Hematopoietic multipotent progenitor cell treated with erythropoietin and hydrocortisone succinate and interleukin-3 and kit ligand, for 4 days (in vitro differentiated cells): ENCODE results near the gene CARMIL1.

ENCODE experiments used
- DNase-seq: peaks from one replicate; pipeline ENCODE4 v3.0.0-alpha.2; 2015

The CARMIL1 gene

DNA sequence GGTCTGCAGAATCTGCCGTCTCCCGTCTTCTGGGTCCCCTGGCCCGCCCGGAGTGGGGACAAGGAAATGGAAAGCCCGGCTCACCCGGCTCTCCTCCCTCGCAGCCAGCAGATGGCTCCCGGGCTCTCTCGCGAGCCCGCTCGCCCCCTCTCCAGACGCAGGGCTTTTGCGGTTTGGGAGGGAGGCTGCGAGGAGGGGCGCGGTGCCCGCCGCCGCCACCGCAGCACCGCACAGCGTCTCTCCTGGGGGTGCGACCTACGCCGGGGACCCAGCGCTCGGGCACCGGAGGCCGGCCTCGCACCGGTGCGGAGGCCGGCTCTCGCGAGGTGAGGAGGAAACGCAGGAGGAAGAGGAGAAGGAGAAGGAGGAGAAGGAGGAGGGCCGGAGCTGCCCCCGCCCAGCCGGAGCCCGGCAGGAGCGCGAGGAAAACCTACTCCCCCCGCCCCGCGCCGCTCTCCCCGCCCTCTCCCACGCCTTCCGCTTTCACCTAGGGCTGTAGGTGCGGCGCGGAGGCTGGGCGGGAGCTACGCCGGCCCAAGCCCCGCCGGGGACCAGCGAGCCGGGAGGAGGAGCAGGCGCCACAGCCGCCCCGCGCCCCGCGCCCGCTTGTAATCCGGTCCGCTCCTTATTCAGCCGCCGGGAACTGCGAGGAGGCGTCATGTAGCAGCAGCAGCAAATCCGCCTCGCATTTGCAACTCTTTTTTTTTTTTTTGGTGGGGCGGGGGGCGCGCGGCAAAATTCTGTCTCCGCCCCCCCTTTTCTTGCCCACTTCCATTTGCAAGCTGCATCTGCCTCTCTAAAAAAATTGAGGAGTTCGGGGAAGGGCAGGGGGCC is at the start of gene CARMIL1:
TSS of gene CARMIL1 (plus strand) at position 461 of the 834 bp plus-strand sequence. CDS start 422 bp downstream, outside the sequence.
- DNase-seq = peak; percentile 92

- DNase-seq = peak; percentile 52
Measured at GRCh38 chr6:25229671-25230321, 49.4 kb upstream of the CARMIL1 start.

DNA sequence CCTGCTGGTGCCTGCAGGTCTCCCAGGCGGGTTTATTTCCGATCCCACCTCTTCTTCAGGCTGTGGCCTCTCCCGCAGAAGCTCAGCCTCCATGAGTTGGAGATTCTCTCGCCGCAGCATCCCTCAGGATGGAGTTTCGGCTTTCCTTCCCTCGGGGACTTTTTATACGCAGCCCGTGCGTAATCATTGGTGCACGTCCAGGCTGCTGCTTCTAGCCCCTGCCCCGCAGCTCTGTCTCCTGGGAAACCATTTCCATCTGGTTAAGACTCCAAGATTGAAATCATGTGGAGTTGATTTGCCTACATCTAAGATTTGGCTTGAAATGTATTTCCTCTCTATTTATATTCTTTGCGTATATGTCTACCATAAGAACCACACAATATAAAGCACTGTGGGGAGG is 46.7 kb upstream of the CARMIL1 start:
- no peak for DNase-seq

DNA sequence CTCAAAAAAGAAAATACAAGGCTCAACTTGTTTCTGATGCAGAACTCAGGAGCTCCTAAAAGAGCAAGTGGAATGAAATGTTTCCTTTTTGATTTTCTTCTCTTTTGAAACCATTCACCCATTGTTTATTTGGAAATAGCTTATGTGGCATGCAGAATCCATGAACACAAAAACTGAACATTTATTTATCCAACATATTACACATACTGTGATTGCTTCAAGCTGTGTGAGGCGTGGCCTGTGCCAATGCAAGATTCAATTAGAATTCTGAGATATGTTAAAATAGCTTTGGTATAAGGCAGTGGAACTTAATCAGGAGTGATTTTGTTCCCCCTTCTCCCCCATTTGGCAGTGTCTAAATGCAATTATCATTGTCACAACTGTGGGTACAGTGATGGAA is 45.9 kb upstream of the CARMIL1 start:
- DNase-seq = no peak

GRCh38 chr6:25237579-25237978 is 41.6 kb upstream of the CARMIL1 start:
- no peak for DNase-seq

- no peak for DNase-seq
Measured at GRCh38 chr6:25239059-25239458, 40.1 kb upstream of the CARMIL1 start.

GRCh38 chr6:25239498-25239897 is 39.7 kb upstream of the CARMIL1 start:
- no peak for DNase-seq

DNA sequence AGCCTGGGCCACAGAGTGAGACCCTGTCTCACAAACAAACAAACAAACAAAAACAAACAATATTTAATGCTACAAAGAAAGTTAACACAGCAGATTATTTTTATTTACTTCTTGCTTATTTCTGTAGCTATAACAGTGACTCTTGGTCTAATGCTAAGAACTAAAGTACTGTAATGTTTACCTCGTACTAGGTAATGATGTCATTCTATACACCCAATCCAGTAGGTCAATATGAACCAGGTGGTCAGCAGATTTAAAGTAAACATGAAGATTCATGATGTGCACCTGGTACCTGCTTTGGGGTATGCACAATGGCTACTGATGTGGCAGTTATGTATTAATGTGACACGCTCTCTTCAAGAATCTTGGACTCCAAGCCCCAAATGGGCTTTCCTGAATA is 36.6 kb upstream of the CARMIL1 start:
- no peak for DNase-seq

DNA sequence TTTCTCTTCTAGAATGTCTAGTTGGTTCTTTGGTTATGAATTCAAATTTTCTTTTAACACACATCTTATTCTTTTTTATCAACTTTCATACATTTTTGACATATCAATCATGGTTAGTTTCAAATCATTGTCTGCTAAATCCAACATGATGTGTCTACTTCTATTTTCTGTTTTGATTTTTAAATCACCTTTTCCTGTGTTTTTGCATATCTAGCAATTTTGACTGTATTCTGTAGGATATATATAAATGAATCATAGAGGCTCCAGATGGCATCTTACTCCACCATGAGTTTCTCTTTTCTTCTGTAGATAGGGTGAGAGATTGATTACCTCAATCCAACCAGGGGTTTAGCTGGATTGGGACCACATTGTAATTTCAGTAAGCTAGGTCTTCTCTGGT is 34.3 kb upstream of the CARMIL1 start:
- DNase-seq = no peak

DNA sequence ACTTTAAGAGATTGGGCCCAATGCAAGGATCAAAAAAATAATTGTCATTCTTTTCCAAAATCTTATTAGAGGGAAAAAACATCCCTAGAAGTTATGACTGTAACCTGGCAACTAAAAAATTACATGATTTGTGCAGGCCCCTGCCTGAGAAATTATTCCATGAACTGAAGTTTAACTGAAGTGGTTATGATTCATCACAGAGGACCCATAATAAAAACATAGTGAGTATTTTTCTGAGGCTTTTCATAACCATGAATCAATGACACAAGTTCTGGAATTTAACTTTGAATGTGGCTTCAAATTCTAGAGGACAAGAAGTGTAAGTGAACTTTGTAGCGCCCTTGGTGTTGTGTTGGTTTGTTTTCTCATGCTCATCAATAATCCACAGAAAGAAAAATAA is 31.1 kb upstream of the CARMIL1 start:
- DNase-seq = no peak

- DNase-seq = no peak
Measured at GRCh38 chr6:25249133-25249532, 30.0 kb upstream of the CARMIL1 start.

DNA sequence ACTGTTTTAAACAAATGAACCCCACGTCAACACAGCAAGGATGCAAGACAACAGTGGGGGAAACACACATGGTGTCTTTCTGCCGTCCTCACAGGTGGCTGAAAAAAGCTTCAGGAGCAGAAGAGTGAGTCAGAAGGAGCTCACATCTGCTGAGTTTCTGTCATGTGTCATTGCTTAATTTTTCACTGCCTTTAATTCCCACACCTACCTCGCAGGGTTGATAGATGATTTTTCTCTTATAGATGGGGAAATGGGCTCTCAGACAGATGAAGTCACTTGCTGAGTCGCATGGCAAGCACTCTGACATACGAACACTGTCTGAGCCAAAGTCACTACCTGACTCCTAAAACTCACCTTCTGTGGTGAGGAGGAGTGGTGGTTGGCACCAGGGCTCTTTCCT is 28.3 kb upstream of the CARMIL1 start:
- no peak for DNase-seq

GRCh38 chr6:25251426-25251825 is 27.7 kb upstream of the CARMIL1 start:
- no peak for DNase-seq

DNA sequence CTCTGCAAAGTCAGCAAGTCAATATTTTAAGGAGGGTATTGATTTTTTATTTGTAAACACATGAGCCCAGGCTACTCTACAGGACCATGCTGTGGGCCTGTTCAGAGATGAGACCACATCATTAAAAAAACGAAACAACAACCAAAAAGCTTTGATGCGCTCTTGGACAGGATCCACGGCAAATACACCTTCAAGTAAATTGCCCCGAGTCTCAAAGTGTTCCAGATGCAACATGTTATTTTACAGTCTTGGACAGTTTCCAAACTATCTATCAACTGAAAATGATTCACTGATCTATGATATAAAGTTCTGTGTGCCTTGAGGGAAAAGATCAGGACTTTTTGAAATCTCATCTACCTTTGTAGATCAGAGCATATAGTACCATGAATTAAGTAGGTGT is 25.8 kb upstream of the CARMIL1 start:
- no peak for DNase-seq

DNA sequence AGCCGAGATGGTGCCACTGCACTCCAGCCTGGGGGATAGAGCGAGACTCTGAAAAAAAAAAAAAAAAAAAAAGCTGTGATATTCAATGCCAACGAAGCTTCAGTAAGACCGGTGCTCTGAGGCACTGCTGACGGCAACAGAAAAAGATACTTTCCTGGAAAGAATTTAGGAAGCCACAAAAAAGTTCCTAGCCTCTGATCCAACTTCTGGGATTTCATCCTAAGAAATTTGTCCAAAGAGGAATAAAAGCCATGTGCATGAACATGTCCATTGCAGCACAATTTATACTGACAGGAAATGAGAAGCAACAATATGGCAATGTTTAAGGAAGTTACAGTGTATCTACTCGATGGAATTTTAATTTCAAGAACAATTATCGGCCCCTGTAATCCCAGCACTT is 24.5 kb upstream of the CARMIL1 start:
- DNase-seq = no peak

- DNase-seq = no peak
Measured at GRCh38 chr6:25257686-25258348, 21.4 kb upstream of the CARMIL1 start.

DNA sequence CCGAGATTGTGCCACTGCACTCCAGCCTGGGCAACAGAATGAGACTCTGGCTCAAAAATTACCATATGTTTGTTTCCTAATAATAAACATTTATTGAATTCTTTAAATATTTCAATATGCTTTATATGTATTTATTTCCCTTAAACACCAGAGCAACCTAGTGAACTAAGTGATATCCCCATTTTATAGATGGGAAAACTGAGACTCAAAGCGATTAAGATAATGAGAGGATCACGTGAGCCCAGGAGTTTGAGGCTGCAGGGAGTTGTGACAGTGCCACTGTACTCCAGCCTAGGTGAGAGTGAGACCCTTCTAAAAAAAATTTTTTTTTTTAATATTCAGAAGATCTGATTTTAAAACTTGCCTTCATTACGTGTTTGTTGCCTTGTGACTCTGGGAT is 19.4 kb upstream of the CARMIL1 start:
- DNase-seq = no peak

DNA sequence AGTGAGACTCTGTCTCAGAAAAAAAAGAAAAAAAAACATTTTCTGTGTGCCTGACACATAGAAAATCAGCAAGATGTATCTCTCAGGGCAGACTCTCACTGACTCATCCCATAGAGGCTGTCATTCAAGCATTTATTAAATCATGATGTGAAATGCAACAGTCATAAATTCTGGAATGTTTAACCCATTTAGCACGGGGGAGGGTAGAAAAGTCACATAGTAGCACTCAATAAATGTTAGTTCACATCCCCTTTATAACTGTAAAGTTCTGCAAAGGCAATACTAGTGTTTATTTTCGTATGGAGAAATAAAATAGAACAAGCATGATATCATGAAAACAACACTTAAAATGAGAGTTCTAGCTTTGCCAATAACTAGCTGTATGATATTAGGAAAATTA is 15.5 kb upstream of the CARMIL1 start:
- DNase-seq = no peak

DNA sequence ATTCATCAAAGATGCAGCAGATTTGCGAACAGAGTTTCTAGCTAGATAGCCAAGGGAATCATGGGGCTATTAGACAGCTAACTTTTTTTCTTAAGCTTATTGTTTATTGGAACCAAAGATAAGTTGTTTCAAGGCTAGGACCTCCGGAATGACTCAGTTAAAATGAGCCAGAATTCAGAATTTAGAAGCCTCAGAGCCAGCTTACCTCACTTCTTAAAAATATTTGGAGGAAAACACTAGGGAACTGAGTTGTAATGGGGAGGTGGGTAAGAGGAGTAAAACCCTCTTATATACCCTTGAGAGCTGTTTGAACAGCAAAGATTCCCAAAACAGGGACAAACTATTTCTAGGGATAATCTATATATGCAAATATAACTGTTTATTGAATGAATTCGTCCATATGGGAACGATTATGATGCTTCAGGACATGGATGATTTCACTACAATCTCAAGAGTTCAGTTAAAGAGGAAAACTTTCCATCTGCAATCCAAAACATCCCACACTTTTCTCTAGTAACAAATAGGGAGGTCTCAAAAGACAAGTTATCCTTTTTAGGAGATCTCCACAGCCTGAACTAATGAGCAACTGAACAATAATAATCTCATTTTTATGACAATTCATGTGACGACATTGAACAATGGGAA is 12.6 kb upstream of the CARMIL1 start:
- DNase-seq = no peak

DNA sequence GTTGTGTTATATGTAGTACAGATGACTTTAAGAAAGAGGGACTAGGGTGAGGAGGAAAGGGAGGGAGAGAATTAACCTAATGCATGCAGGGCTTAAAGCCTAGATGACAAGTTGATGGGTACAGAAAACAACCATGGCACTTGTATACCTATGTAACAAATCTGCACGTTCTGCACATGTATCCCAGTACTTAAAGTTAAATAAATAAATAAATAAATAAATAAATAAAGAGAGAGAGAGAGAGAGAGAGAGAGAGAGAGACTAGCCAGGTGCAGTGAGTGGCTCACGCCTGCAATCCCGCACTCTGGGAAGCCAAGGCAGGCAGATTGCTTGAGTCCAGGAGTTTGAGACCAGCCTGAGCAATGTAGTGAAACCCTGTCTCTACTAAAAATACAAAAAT is 11.5 kb upstream of the CARMIL1 start:
- no peak for DNase-seq

DNA sequence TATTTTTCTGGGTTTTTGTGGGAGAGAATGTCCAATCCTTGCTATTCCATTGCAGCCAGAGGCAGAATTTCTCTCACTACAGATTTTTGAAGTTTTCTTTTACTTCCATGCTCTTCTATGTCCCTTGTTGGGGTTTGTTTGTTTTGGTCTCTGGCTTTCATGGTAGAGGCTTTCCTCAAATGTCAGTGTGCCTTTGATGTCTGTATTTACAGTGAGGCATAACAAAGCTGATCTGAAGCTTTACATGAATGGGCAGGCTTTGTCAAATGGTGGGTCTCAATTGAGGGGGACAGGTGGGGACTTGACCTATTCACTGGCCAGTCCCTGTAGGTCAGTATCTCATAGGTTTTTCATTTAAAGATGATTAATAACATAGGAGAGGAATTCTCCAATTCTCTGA is 8.6 kb upstream of the CARMIL1 start:
- no peak for DNase-seq

GRCh38 chr6:25275436-25275835 is 3.7 kb upstream of the CARMIL1 start:
- DNase-seq = no peak

DNA sequence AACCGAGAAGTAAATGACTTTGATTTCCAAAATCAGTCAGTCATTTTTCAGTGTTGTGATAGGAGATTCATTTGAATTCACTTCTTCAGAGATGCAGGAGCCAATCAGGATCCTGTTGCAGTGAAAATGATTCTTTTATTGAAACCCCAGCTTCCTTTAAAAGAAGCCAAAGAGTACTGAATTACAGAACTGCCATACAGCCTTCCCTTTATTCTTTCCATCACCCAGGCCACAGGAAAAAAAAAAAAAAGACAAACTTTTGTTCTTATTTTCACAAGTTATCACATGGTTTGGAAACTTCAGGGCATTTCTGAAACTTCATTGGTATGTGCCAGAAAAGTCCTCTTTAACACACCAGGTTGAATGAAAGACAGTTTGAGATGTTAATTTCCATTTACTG is 1.8 kb upstream of the CARMIL1 start:
- no peak for DNase-seq

- DNase-seq = no peak
Measured at GRCh38 chr6:25277857-25278256, 1.3 kb upstream of the CARMIL1 start.
